ENCODE measurements around the gene PPP1R13L.

The PPP1R13L gene

GRCh38 chr19:45362291-45362690 is 42.6 kb downstream of the PPP1R13L start:
- no peak for DNase-seq (ENCODE audit: low spot score)

GRCh38 chr19:45361608-45362007 is 43.3 kb downstream of the PPP1R13L start:
- no peak for DNase-seq (ENCODE audit: low spot score)

GRCh38 chr19:45358213-45358792 is 46.6 kb downstream of the PPP1R13L start:
- DNase-seq (ENCODE audit: low spot score) = no peak

- no peak for DNase-seq (ENCODE audit: low spot score)
Measured at GRCh38 chr19:45357445-45357783, 47.5 kb downstream of the PPP1R13L start.

- no peak for DNase-seq (ENCODE audit: low spot score)
Measured at GRCh38 chr19:45356760-45357444, 48.0 kb downstream of the PPP1R13L start.

- DNase-seq (ENCODE audit: low spot score) = no peak
Measured at GRCh38 chr19:45355910-45356309, 49.0 kb downstream of the PPP1R13L start.

- no peak for DNase-seq (ENCODE audit: low spot score)
Measured at GRCh38 chr19:45355402-45355801, 49.5 kb downstream of the PPP1R13L start.

- DNase-seq (ENCODE audit: low spot score) = no peak
Measured at GRCh38 chr19:45354241-45354842, 50.5 kb downstream of the PPP1R13L start.

- no peak for DNase-seq (ENCODE audit: low spot score)
Measured at GRCh38 chr19:45352914-45353796, 51.7 kb downstream of the PPP1R13L start.

- no peak for DNase-seq (ENCODE audit: low spot score)
Measured at GRCh38 chr19:45352471-45352870, 52.4 kb downstream of the PPP1R13L start.

GRCh38 chr19:45352062-45352461 is 52.8 kb downstream of the PPP1R13L start:
- no peak for DNase-seq (ENCODE audit: low spot score)

- DNase-seq (ENCODE audit: low spot score) = no peak
Measured at GRCh38 chr19:45351401-45351952, 53.4 kb downstream of the PPP1R13L start.

GRCh38 chr19:45350477-45351058 is 54.3 kb downstream of the PPP1R13L start:
- DNase-seq (ENCODE audit: low spot score) = no peak

- no peak for DNase-seq (ENCODE audit: low spot score)
Measured at GRCh38 chr19:45349430-45349941, 55.4 kb downstream of the PPP1R13L start.

- DNase-seq (ENCODE audit: low spot score) = no peak
Measured at GRCh38 chr19:45349126-45349415, 55.8 kb downstream of the PPP1R13L start.

GRCh38 chr19:45348367-45349125 is 56.3 kb downstream of the PPP1R13L start:
- no peak for DNase-seq (ENCODE audit: low spot score)

GRCh38 chr19:45347570-45348366 is 57.1 kb downstream of the PPP1R13L start:
- no peak for DNase-seq (ENCODE audit: low spot score)

GRCh38 chr19:45346449-45346848 is 58.4 kb downstream of the PPP1R13L start:
- DNase-seq (ENCODE audit: low spot score) = no peak

GRCh38 chr19:45345506-45345860 is 59.4 kb downstream of the PPP1R13L start:
- no peak for DNase-seq (ENCODE audit: low spot score)
